Natural killer cell (primary cell): ENCODE data around the gene AVP. TPM values are rescaled to one million over a fixed set of nuclear protein-coding genes. Genes with fewer than 3 reads are reported as not detected.
A peak's percentile ranks its signal among the peaks of the same experiment; 100 is the strongest.

Experiments used
- ATAC-seq, 3 donors: fragments of 150-1000 bp in 2 of 3; fragments of 200-7000 bp in 1 of 3; cut with Tn5 transposase; 1 replicate in 1 of 3; 2 replicates in 2 of 3; pipeline ENCODE4 v1.10.0; 2021; ENCODE audit warnings: mild to moderate bottlenecking in 2 of 3, moderate library complexity in 2 of 3
- DNase-seq, 2 donors: peaks; one replicate each; pipeline versions ENCODE4 v3.0.0 to v3.0.0-alpha.2; 2013 to 2021; ENCODE audit warnings: mixed read lengths in 1 of 2
- H3K27ac ChIP-seq: one replicate; pipeline ENCODE4 v1.5.1; 2013; ENCODE audit warnings: mild to moderate bottlenecking, low read length
- H3K27me3 ChIP-seq: one replicate; pipeline ENCODE4 v1.6.1; 2013; ENCODE audit warnings: low read length; ENCODE audit not compliant: control insufficient read depth, insufficient read depth
- H3K36me3 ChIP-seq: one replicate; pipeline ENCODE4 v1.6.1; 2013; ENCODE audit warnings: low read length; ENCODE audit not compliant: control insufficient read depth, insufficient read depth
- H3K4me1 ChIP-seq: one replicate; pipeline ENCODE4 v1.6.1; 2013; ENCODE audit warnings: low read length; ENCODE audit not compliant: control insufficient read depth, insufficient read depth
- H3K4me3 ChIP-seq: one replicate; pipeline ENCODE4 v1.5.1; 2013; ENCODE audit warnings: low read length
- H3K9me3 ChIP-seq: one replicate; pipeline ENCODE4 v1.6.1; 2013; ENCODE audit warnings: low read length; ENCODE audit not compliant: control insufficient read depth, insufficient read depth
- H3K27ac Mint-ChIP-seq, 2 donors: one replicate each; pipeline ENCODE4 v1.8.0; 2022; ENCODE audit warnings: mild to moderate bottlenecking in 2 of 2, mixed read lengths in 2 of 2, moderate library complexity in 1 of 2
- H3K27me3 Mint-ChIP-seq, 2 donors: one replicate each; pipeline ENCODE4 v1.8.0; 2022; ENCODE audit warnings: low read depth in 2 of 2, mixed read lengths in 2 of 2
- H3K36me3 Mint-ChIP-seq: one replicate; pipeline ENCODE4 v1.8.0; 2022; ENCODE audit warnings: mixed read lengths
- H3K4me1 Mint-ChIP-seq, 2 donors: one replicate each; pipeline ENCODE4 v1.8.0; 2022; ENCODE audit warnings: mixed read lengths in 2 of 2
- H3K4me3 Mint-ChIP-seq: one replicate; pipeline ENCODE4 v1.8.0; 2022; ENCODE audit warnings: mild to moderate bottlenecking, moderate library complexity, mixed read lengths
- H3K9me3 Mint-ChIP-seq, 2 donors: one replicate each; pipeline ENCODE4 v1.8.0; 2022; ENCODE audit warnings: mixed read lengths in 2 of 2
- CTCF ChIP-seq: fragments of 200-600 bp; IDR thresholded peaks from one replicate; pipeline ENCODE4 v1.8.0; 2022; ENCODE audit warnings: antibody characterized with exemption
- WGBS: methylation state at CpG from one replicate; pipeline ENCODE4 v1.1.7; 2013; ENCODE audit warnings: missing lambda C conversion rate; ENCODE audit not compliant: insufficient coverage; 5-methylcytosine and 5-hydroxymethylcytosine counted together
- intact Hi-C: fragments of 100-400 bp; cut with micrococcal nuclease; formaldehyde crosslinking; loops from one replicate; pipeline ENCODE4 v1.14.2; 2022
- total RNA-seq, 4 donors: library from RNA; stranded (reverse); fragments of 120-200 nt in 1 of 4; gene quantifications; one replicate each; pipeline versions ENCODE4 v1.2.3 to v1.2.4, GENCODE V29; 2013 to 2022

The AVP gene
- total RNA-seq, 3 donors from 2014 or later (not counting 1 experiment from before 2014, with no cell fraction given), result not detected

GRCh38 chr20:3115190-3116107 is 30.9 kb upstream of the AVP start:
- Histone ChIP-seq H3K9me3 (no peaks in the 10 kb centered on the region), H3K4me1 (peaks cover 6% of the 10 kb centered on the region), H3K27ac (no peak overlapping the region), H3K36me3 (peaks cover 13% of the 10 kb centered on the region), H3K27me3 (no peaks in the 10 kb centered on the region), H3K4me3 (no peak overlapping the region)
- Mint-ChIP-seq H3K27me3 (no peaks in the 10 kb centered on the region), H3K27ac (no peak overlapping the region), H3K4me3 (no peak overlapping the region), H3K4me1 (peaks cover 0 to 19% of the 10 kb centered on the region in 2 donors), H3K36me3 (no peaks in the 10 kb centered on the region), H3K9me3 (no peaks in the 10 kb centered on the region)
- intact Hi-C loops, result loop anchor here (1.0 kb wide), 1 partner anchor 61 kb away; no protein-coding TSS in a partner anchor
- TF ChIP-seq CTCF, result peak; percentile 77
- WGBS, result 60% methylated on average over 30 of the region's 30 CpGs
- DNase-seq (peak in 1 of 2 donors; percentile 74), ATAC-seq (peak; percentile 64 to 86 (median 78))

GRCh38 chr20:3111995-3112394 is 27.5 kb upstream of the AVP start:
- Histone ChIP-seq H3K27me3 (no peaks in the 10 kb centered on the region), H3K36me3 (peaks cover 21% of the 10 kb centered on the region), H3K4me1 (peaks cover 6% of the 10 kb centered on the region), H3K9me3 (no peaks in the 10 kb centered on the region), H3K4me3 (no peak overlapping the region), H3K27ac (no peak overlapping the region)
- intact Hi-C loops, result no loop called here
- Mint-ChIP-seq H3K9me3 (no peaks in the 10 kb centered on the region), H3K4me1 (peaks cover 0 to 22% of the 10 kb centered on the region in 2 donors), H3K27me3 (no peaks in the 10 kb centered on the region), H3K36me3 (no peaks in the 10 kb centered on the region), H3K27ac (no peak overlapping the region), H3K4me3 (no peak overlapping the region)
- ATAC-seq, result no peak
- 94% methylated on average over 2 of the region's 2 CpGs for WGBS
- DNase-seq, result no peak
- TF ChIP-seq CTCF, result no peak

GRCh38 chr20:3111507-3111906 is 27.0 kb upstream of the AVP start:
- Histone ChIP-seq H3K4me1 (peaks cover 6% of the 10 kb centered on the region), H3K27me3 (no peaks in the 10 kb centered on the region), H3K27ac (no peak overlapping the region), H3K4me3 (no peak overlapping the region), H3K9me3 (no peaks in the 10 kb centered on the region), H3K36me3 (peaks cover 21% of the 10 kb centered on the region)
- intact Hi-C loops, result no loop called here
- Mint-ChIP-seq H3K9me3 (no peaks in the 10 kb centered on the region), H3K36me3 (no peaks in the 10 kb centered on the region), H3K4me3 (no peak overlapping the region), H3K27me3 (no peaks in the 10 kb centered on the region), H3K27ac (no peak overlapping the region), H3K4me1 (peaks cover 0 to 24% of the 10 kb centered on the region in 2 donors)
- WGBS, result 94% methylated on average over 7 of the region's 7 CpGs
- ATAC-seq (no peak), DNase-seq (no peak)
- TF ChIP-seq CTCF, result no peak
